Vagina (tissue), 2 donors: Measurements from ENCODE around the gene STIM2.
"Not testable (repeated sequence)": the region's sequence is repeated elsewhere in the genome, so short reads cannot be mapped to it uniquely, and the experiment has no call there.

Experiments used
- CTCF ChIP-seq, 3 experiments: fragments of 450-650 bp in 2 of 3; fragments of 200-600 bp in 1 of 3; sonication (generic) in 1 of 3; IDR thresholded peaks; one replicate each; pipeline ENCODE4 v1.5.1; 2017 to 2019; ENCODE audit warnings: antibody characterized with exemption in 3 of 3, mild to moderate bottlenecking in 2 of 3, moderate library complexity in 2 of 3
- POLR2AphosphoS5 ChIP-seq, 2 donors: sonication (generic); formaldehyde crosslinking; IDR thresholded peaks; one replicate each; pipeline ENCODE4 v1.9.0; 2017; ENCODE audit warnings: antibody characterized with exemption in 2 of 2, mild to moderate bottlenecking in 2 of 2, low read depth in 1 of 2; ENCODE audit not compliant: insufficient read depth in 1 of 2

GRCh38 chr4:26975464-26976181 lies 115.0 kb downstream of the STIM2 start:
- not testable (repeated sequence) for TF ChIP-seq CTCF (IDR thresholded peaks at IDR 0.05); POLR2AphosphoS5 (IDR thresholded peaks at IDR 0.05; ENCODE audit: insufficient read depth in 1 of 2, low read depth in 1 of 2)
